Endodermal cell (in vitro differentiated cells): ENCODE data around the gene JAK3. TPM values are rescaled to one million over a fixed set of nuclear protein-coding genes. Genes with fewer than 3 reads are reported as not detected.
A peak's percentile ranks its signal among the peaks of the same experiment; 100 is the strongest.

Experiments used
- DNase-seq: peaks from one replicate; pipeline ENCODE4 v3.0.0-alpha.2; 2017
- H3K27ac ChIP-seq: 2 replicates; pipeline ENCODE4 v1.5.1; 2013; ENCODE audit warnings: mild to moderate bottlenecking, low read depth, low read length, moderate library complexity
- H3K27me3 ChIP-seq: 2 replicates; pipeline ENCODE4 v1.6.1; 2013; ENCODE audit warnings: mild to moderate bottlenecking, low read length, moderate library complexity; ENCODE audit not compliant: insufficient read depth, control insufficient read depth, poor library complexity, severe bottlenecking
- H3K36me3 ChIP-seq: 2 replicates; pipeline ENCODE4 v1.7.0; 2013; ENCODE audit warnings: mild to moderate bottlenecking, low read length, moderate library complexity; ENCODE audit not compliant: control insufficient read depth, insufficient read depth
- H3K4me1 ChIP-seq: one replicate; pipeline ENCODE4 v1.7.0; 2013; ENCODE audit warnings: low read length; ENCODE audit not compliant: control insufficient read depth, insufficient read depth
- H3K4me3 ChIP-seq: 2 replicates; pipeline ENCODE4 v1.5.1; 2013; ENCODE audit warnings: mild to moderate bottlenecking, low read length, moderate library complexity
- H3K9ac ChIP-seq: 2 replicates; pipeline ENCODE4 v1.6.1; 2013; ENCODE audit warnings: mild to moderate bottlenecking, low read length, moderate library complexity; ENCODE audit not compliant: poor library complexity, severe bottlenecking; ENCODE audit errors: extremely low read depth
- H3K9me3 ChIP-seq: 2 replicates; pipeline ENCODE4 v1.6.1; 2013; ENCODE audit warnings: mild to moderate bottlenecking, low read length, moderate library complexity; ENCODE audit not compliant: control insufficient read depth
- H3K27ac Mint-ChIP-seq: 2 replicates; pipeline ENCODE4 v1.8.0; 2020; ENCODE audit warnings: mixed read lengths
- H3K27me3 Mint-ChIP-seq: 2 replicates; pipeline ENCODE4 v1.8.0; 2021; ENCODE audit warnings: mild to moderate bottlenecking, mixed read lengths; ENCODE audit not compliant: insufficient read depth
- H3K36me3 Mint-ChIP-seq: 2 replicates; pipeline ENCODE4 v1.8.0; 2020; ENCODE audit warnings: low read depth, mixed read lengths
- H3K4me1 Mint-ChIP-seq: 2 replicates; pipeline ENCODE4 v1.8.0; 2020; ENCODE audit warnings: mixed read lengths
- H3K4me3 Mint-ChIP-seq: 2 replicates; pipeline ENCODE4 v1.8.0; 2020; ENCODE audit warnings: mild to moderate bottlenecking, moderate library complexity, mixed read lengths
- H3K9me3 Mint-ChIP-seq: 2 replicates; pipeline ENCODE4 v1.8.0; 2020; ENCODE audit warnings: mild to moderate bottlenecking, mixed read lengths
- WGBS, 2 experiments: methylation state at CpG; one replicate each; pipeline versions ENCODE4 v1.1.5 to v1.1.7; 2013; ENCODE audit warnings: missing lambda C conversion rate in 2 of 2, mixed read lengths in 1 of 2; ENCODE audit not compliant: insufficient coverage in 1 of 2, insufficient read length in 1 of 2; 5-methylcytosine and 5-hydroxymethylcytosine counted together
- total RNA-seq, 2 donors: library from RNA; stranded (reverse); fragmentation: NEBNext Ultra II Directional in 1 of 2; extraction: Animal tissue kit (Norgen Biotek cat#: 25700) in 1 of 2; gene quantifications; 2 replicates in 1 of 2; 3 replicates in 1 of 2; pipeline ENCODE4 v1.2.1, GENCODE V29; 2021
- TF ChIP-seq, protein P1 (sequence below): fragments of 200-600 bp; sonication (generic); conservative IDR thresholded peaks from 2 replicates; pipeline ENCODE4 v1.5.0; 2021; ENCODE audit warnings: antibody characterized with exemption, mild to moderate bottlenecking

Gene JAK3
- total RNA-seq, 2 donors from 2014 or later = 2.8 to 3.2 TPM

DNA sequence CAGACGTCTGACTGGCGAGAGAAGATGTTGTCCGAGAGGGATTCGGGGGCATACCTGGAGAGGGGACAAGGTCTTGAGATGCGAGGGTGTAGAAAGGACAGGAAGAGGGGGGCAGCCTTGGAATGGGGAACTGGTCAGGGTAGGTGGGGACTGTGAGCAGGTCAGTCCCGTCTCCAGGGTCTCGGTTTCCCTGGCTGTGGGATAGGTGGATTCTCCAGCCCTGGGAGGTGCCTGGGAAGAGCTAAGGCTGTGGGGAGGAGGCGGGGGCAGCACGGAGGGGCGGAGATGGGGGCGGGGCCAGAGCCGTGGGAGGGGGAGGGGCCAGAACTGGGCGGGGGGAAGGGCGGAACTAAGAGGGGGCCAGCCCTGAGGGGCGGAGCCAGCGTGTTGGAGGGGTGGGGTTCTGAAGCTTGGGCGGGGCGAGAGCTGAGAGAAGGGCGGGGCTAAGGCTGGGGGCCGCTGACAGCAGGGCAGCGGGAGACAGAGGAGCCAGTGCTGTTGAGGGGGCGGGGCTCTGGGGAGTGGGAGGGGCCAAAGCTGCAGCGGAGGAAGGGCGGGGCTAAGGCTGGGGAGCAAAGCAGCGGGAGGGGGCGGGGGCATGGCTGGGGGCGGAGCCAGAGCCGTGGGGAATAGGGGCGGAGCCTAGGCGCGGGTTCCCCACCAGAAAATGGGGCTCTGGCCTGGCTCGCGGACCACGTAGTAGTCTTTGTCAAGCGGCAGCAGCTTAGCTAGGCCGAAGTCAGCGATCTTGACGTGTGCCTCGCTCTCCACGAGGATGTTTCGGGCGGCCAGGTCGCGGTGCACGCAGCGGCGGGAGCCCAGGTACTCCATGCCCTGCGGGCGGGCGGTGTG, 17.0 kb downstream of the JAK3 start:
- no peaks in the 10 kb centered on the region for H3K9me3 Mint-ChIP-seq
- Histone ChIP-seq H3K27me3 (peaks cover 14% of the 10 kb centered on the region), H3K4me3 (peak overlapping the region; percentile 89), H3K9ac (peak overlapping the region; percentile 59), H3K36me3 (no peaks in the 10 kb centered on the region), H3K4me1 (no peaks in the 10 kb centered on the region), H3K27ac (no peak overlapping the region), H3K9me3 (no peaks in the 10 kb centered on the region)
- peak overlapping the region; percentile 78 for H3K4me3 Mint-ChIP-seq
- peak overlapping the region; percentile 99 for H3K27ac Mint-ChIP-seq
- H3K4me1 Mint-ChIP-seq = peaks cover 3% of the 10 kb centered on the region
- WGBS, 2 experiments = 17 to 26% methylated on average over 13 to 43 of the region's 50 CpGs
- TF ChIP-seq, protein P1, sequence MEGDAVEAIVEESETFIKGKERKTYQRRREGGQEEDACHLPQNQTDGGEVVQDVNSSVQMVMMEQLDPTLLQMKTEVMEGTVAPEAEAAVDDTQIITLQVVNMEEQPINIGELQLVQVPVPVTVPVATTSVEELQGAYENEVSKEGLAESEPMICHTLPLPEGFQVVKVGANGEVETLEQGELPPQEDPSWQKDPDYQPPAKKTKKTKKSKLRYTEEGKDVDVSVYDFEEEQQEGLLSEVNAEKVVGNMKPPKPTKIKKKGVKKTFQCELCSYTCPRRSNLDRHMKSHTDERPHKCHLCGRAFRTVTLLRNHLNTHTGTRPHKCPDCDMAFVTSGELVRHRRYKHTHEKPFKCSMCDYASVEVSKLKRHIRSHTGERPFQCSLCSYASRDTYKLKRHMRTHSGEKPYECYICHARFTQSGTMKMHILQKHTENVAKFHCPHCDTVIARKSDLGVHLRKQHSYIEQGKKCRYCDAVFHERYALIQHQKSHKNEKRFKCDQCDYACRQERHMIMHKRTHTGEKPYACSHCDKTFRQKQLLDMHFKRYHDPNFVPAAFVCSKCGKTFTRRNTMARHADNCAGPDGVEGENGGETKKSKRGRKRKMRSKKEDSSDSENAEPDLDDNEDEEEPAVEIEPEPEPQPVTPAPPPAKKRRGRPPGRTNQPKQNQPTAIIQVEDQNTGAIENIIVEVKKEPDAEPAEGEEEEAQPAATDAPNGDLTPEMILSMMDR = peak; percentile 3
- peak; percentile 99 for DNase-seq
- no peaks in the 10 kb centered on the region for H3K36me3 Mint-ChIP-seq
- H3K27me3 Mint-ChIP-seq = peaks cover 28% of the 10 kb centered on the region

DNA sequence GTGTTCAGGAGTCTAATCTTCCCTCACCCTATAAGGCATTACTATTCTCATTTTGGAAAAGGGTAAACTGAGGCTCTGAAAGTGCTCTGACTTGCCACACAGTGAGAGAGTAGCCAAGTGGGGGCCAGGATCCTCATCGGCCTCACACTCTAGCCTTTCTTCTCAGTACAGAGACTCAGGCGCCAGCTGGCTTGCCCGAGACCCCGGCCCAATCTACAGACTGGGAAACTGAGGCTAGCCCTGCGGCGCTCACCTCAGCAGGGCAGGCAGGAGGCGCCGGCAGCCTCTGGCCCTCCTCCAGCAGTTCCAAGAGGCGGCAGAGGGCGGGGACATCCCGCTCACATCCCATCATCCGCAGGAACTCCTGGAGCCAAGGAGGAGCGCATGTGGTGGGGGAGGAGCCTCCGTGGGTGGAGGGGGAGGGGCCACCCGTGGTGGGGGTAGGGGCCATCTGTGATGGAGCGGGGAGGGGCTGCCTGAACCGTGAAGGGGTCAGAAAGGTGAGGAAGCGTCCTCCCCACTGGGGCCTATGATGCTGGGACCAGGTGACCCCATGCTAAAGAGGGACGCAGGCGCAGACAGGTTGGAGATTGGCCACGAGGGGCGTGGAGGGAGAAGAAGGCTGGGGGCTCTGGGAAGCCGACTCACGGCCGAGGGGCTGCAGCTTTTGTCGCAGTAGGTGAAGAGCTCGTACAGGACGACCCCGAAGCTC, 17.8 kb downstream of the JAK3 start:
- peak; percentile 96 for DNase-seq
- Histone ChIP-seq H3K27ac (no peak overlapping the region), H3K4me1 (no peaks in the 10 kb centered on the region), H3K9ac (peak overlapping the region; percentile 59), H3K27me3 (peaks cover 14% of the 10 kb centered on the region), H3K36me3 (no peaks in the 10 kb centered on the region), H3K4me3 (peak overlapping the region; percentile 89), H3K9me3 (no peaks in the 10 kb centered on the region)
- TF ChIP-seq, protein P1 = peak; percentile 14
- WGBS, 2 experiments = 0 to 4% methylated on average over 5 to 29 of the region's 29 CpGs
- Mint-ChIP-seq H3K9me3 (no peaks in the 10 kb centered on the region), H3K36me3 (no peaks in the 10 kb centered on the region), H3K27ac (peak overlapping the region; percentile 99), H3K4me1 (peaks cover 3% of the 10 kb centered on the region), H3K4me3 (peak overlapping the region; percentile 78), H3K27me3 (peaks cover 26% of the 10 kb centered on the region)

DNA sequence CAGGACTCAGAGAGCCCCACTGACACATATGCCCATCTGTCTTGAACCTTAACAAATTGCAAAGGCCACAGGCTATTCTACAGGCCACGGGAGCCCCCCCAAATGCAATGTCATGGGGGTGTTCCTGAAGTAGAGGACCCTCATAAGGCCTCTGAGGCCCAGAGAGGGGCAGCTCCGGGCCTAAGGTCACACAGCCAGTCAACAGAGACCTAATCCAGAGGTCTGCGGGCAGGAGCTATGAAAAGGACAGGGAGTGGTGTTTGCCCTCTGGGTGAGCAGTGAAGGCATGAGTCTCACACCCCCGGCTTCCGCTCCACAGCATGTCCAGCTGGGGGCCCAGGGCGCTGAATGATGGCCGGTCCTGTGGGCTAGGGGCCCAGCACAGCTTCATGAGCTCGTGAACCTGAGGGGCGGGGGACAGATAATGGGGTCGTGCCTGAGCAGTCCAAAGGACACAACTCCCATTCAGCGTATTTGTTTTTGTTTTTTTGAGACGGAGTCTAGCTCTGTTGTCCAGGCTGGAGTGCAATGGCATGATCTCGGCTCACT, 21.2 kb downstream of the JAK3 start:
- no peak overlapping the region for H3K27ac Mint-ChIP-seq
- Histone ChIP-seq H3K9me3 (no peaks in the 10 kb centered on the region), H3K36me3 (no peaks in the 10 kb centered on the region), H3K9ac (no peak overlapping the region), H3K4me3 (no peak overlapping the region), H3K27me3 (peaks cover 4% of the 10 kb centered on the region), H3K27ac (no peak overlapping the region), H3K4me1 (no peaks in the 10 kb centered on the region)
- no peaks in the 10 kb centered on the region for H3K36me3 Mint-ChIP-seq
- TF ChIP-seq, protein P1 = no peak
- peaks cover 3% of the 10 kb centered on the region for H3K4me1 Mint-ChIP-seq
- H3K9me3 Mint-ChIP-seq = no peaks in the 10 kb centered on the region
- DNase-seq = no peak
- H3K27me3 Mint-ChIP-seq = peaks cover 8% of the 10 kb centered on the region
- H3K4me3 Mint-ChIP-seq = no peak overlapping the region
- WGBS, 2 experiments = 87 to 94% methylated on average over 13 of the region's 13 CpGs
